PC-9 (cell line): ENCODE results near the gene LRFN5.
"Not testable (repeated sequence)": the region's sequence is repeated elsewhere in the genome, so short reads cannot be mapped to it uniquely, and the experiment has no call there.

Experiments used
- EZH2 ChIP-seq: fragments of 200-600 bp; sonication (generic); IDR thresholded peaks from 2 replicates; pipeline ENCODE4 v1.8.0; 2017; ENCODE audit warnings: antibody characterized with exemption, low read depth
- TF ChIP-seq, protein P1 (sequence below): fragments of 200-600 bp; sonication (generic); conservative IDR thresholded peaks from 2 replicates; pipeline ENCODE4 v1.6.1; 2017; ENCODE audit warnings: mixed run types, antibody characterized with exemption, mild to moderate bottlenecking, moderate library complexity

DNA sequence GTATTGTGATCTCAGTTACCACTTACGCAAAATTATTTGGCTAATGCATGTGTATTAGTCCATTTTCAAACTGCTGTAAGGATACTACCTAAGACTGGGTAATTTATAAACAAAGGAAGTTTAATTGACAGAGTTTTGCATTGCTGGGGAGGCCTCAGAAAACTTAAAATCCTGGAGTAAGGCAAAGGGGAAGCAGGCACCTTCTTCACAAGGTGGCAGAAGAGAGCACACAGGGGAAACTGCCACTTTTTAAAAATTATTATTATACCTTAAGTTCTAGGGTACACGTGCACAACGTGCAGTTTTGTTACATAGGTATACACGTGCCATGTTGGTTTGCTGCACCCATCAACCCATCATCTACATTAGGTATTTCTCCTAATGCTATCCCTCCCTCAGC, 143.9 kb downstream of the LRFN5 start:
- TF ChIP-seq, protein P1, sequence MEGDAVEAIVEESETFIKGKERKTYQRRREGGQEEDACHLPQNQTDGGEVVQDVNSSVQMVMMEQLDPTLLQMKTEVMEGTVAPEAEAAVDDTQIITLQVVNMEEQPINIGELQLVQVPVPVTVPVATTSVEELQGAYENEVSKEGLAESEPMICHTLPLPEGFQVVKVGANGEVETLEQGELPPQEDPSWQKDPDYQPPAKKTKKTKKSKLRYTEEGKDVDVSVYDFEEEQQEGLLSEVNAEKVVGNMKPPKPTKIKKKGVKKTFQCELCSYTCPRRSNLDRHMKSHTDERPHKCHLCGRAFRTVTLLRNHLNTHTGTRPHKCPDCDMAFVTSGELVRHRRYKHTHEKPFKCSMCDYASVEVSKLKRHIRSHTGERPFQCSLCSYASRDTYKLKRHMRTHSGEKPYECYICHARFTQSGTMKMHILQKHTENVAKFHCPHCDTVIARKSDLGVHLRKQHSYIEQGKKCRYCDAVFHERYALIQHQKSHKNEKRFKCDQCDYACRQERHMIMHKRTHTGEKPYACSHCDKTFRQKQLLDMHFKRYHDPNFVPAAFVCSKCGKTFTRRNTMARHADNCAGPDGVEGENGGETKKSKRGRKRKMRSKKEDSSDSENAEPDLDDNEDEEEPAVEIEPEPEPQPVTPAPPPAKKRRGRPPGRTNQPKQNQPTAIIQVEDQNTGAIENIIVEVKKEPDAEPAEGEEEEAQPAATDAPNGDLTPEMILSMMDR: not testable (repeated sequence)
- not testable (repeated sequence) for TF ChIP-seq EZH2
